Measurements from ENCODE around the gene ATP8A2.

The ATP8A2 gene

GRCh38 chr13:25847145-25847544 lies 475.4 kb downstream of the ATP8A2 start:
- no peak overlapping the region for H3K4me3 ChIP-seq (ENCODE audit: low read depth, low read length)
- H3K9ac ChIP-seq (ENCODE audit: low read depth, low read length): no peak overlapping the region
- peaks cover 35% of the 10 kb centered on the region for H3K4me1 ChIP-seq (ENCODE audit: control insufficient read depth, insufficient read depth, low read length)
- H3K27me3 ChIP-seq (ENCODE audit: control insufficient read depth, insufficient read depth, low read length): no peaks in the 10 kb centered on the region
- H3K9me3 ChIP-seq (ENCODE audit: control insufficient read depth, insufficient read depth, low read length): no peaks in the 10 kb centered on the region
- H3K27ac ChIP-seq (ENCODE audit: low read depth, low read length): no peak overlapping the region
- no peaks in the 10 kb centered on the region for H3K36me3 ChIP-seq (ENCODE audit: control insufficient read depth, insufficient read depth, low read length)

- H3K4me1 ChIP-seq (ENCODE audit: control insufficient read depth, insufficient read depth, low read length): peaks cover 35% of the 10 kb centered on the region
- no peaks in the 10 kb centered on the region for H3K9me3 ChIP-seq (ENCODE audit: control insufficient read depth, insufficient read depth, low read length)
- H3K9ac ChIP-seq (ENCODE audit: low read depth, low read length): no peak overlapping the region
- H3K4me3 ChIP-seq (ENCODE audit: low read depth, low read length): no peak overlapping the region
- no peaks in the 10 kb centered on the region for H3K36me3 ChIP-seq (ENCODE audit: control insufficient read depth, insufficient read depth, low read length)
- H3K27ac ChIP-seq (ENCODE audit: low read depth, low read length): no peak overlapping the region
- H3K27me3 ChIP-seq (ENCODE audit: control insufficient read depth, insufficient read depth, low read length): no peaks in the 10 kb centered on the region
These were observed 476.2 kb downstream of the ATP8A2 start for GRCh38 chr13:25847635-25848626.

GRCh38 chr13:25848812-25849745 lies 477.3 kb downstream of the ATP8A2 start:
- H3K36me3 ChIP-seq (ENCODE audit: control insufficient read depth, insufficient read depth, low read length): no peaks in the 10 kb centered on the region
- no peaks in the 10 kb centered on the region for H3K9me3 ChIP-seq (ENCODE audit: control insufficient read depth, insufficient read depth, low read length)
- H3K27ac ChIP-seq (ENCODE audit: low read depth, low read length): no peak overlapping the region
- no peak overlapping the region for H3K4me3 ChIP-seq (ENCODE audit: low read depth, low read length)
- H3K27me3 ChIP-seq (ENCODE audit: control insufficient read depth, insufficient read depth, low read length): no peaks in the 10 kb centered on the region
- H3K9ac ChIP-seq (ENCODE audit: low read depth, low read length): no peak overlapping the region
- H3K4me1 ChIP-seq (ENCODE audit: control insufficient read depth, insufficient read depth, low read length): peaks cover 35% of the 10 kb centered on the region

- Histone ChIP-seq H3K27me3 (ENCODE audit: control insufficient read depth, insufficient read depth, low read length) (no peaks in the 10 kb centered on the region), H3K4me3 (ENCODE audit: low read depth, low read length) (no peak overlapping the region), H3K27ac (ENCODE audit: low read depth, low read length) (no peak overlapping the region), H3K36me3 (ENCODE audit: control insufficient read depth, insufficient read depth, low read length) (no peaks in the 10 kb centered on the region), H3K4me1 (ENCODE audit: control insufficient read depth, insufficient read depth, low read length) (no peaks in the 10 kb centered on the region; the same call in 1 of the 2 replicates), H3K9ac (ENCODE audit: low read depth, low read length) (no peak overlapping the region), H3K9me3 (ENCODE audit: control insufficient read depth, insufficient read depth, low read length) (no peaks in the 10 kb centered on the region)
These were observed 486.1 kb downstream of the ATP8A2 start for GRCh38 chr13:25857830-25858229.

- Histone ChIP-seq H3K9ac (ENCODE audit: low read depth, low read length) (no peak overlapping the region), H3K4me3 (ENCODE audit: low read depth, low read length) (no peak overlapping the region), H3K27me3 (ENCODE audit: control insufficient read depth, insufficient read depth, low read length) (no peaks in the 10 kb centered on the region), H3K9me3 (ENCODE audit: control insufficient read depth, insufficient read depth, low read length) (no peaks in the 10 kb centered on the region), H3K27ac (ENCODE audit: low read depth, low read length) (no peak overlapping the region), H3K36me3 (ENCODE audit: control insufficient read depth, insufficient read depth, low read length) (no peaks in the 10 kb centered on the region), H3K4me1 (ENCODE audit: control insufficient read depth, insufficient read depth, low read length) (no peaks in the 10 kb centered on the region; the same call in 1 of the 2 replicates)
These were observed 487.8 kb downstream of the ATP8A2 start for GRCh38 chr13:25859528-25859927.

GRCh38 chr13:25860265-25860664 lies 488.5 kb downstream of the ATP8A2 start:
- Histone ChIP-seq H3K36me3 (ENCODE audit: control insufficient read depth, insufficient read depth, low read length) (no peaks in the 10 kb centered on the region), H3K9ac (ENCODE audit: low read depth, low read length) (no peak overlapping the region), H3K4me1 (ENCODE audit: control insufficient read depth, insufficient read depth, low read length) (no peaks in the 10 kb centered on the region; the same call in 1 of the 2 replicates), H3K4me3 (ENCODE audit: low read depth, low read length) (no peak overlapping the region), H3K27me3 (ENCODE audit: control insufficient read depth, insufficient read depth, low read length) (no peaks in the 10 kb centered on the region), H3K27ac (ENCODE audit: low read depth, low read length) (no peak overlapping the region), H3K9me3 (ENCODE audit: control insufficient read depth, insufficient read depth, low read length) (no peaks in the 10 kb centered on the region)

- Histone ChIP-seq H3K9me3 (ENCODE audit: control insufficient read depth, insufficient read depth, low read length) (no peaks in the 10 kb centered on the region), H3K36me3 (ENCODE audit: control insufficient read depth, insufficient read depth, low read length) (no peaks in the 10 kb centered on the region), H3K27me3 (ENCODE audit: control insufficient read depth, insufficient read depth, low read length) (no peaks in the 10 kb centered on the region), H3K27ac (ENCODE audit: low read depth, low read length) (no peak overlapping the region), H3K4me1 (ENCODE audit: control insufficient read depth, insufficient read depth, low read length) (no peaks in the 10 kb centered on the region; the same call in 1 of the 2 replicates), H3K9ac (ENCODE audit: low read depth, low read length) (no peak overlapping the region), H3K4me3 (ENCODE audit: low read depth, low read length) (no peak overlapping the region)
These were observed 489.1 kb downstream of the ATP8A2 start for GRCh38 chr13:25860862-25861261.

GRCh38 chr13:25862156-25862555 lies 490.4 kb downstream of the ATP8A2 start:
- H3K27me3 ChIP-seq (ENCODE audit: control insufficient read depth, insufficient read depth, low read length): no peaks in the 10 kb centered on the region
- no peaks in the 10 kb centered on the region for H3K9me3 ChIP-seq (ENCODE audit: control insufficient read depth, insufficient read depth, low read length)
- no peak overlapping the region for H3K27ac ChIP-seq (ENCODE audit: low read depth, low read length)
- no peaks in the 10 kb centered on the region for H3K36me3 ChIP-seq (ENCODE audit: control insufficient read depth, insufficient read depth, low read length)
- H3K4me1 ChIP-seq (ENCODE audit: control insufficient read depth, insufficient read depth, low read length): no peaks in the 10 kb centered on the region; the same call in 1 of the 2 replicates
- H3K4me3 ChIP-seq (ENCODE audit: low read depth, low read length): no peak overlapping the region
- H3K9ac ChIP-seq (ENCODE audit: low read depth, low read length): no peak overlapping the region

- no peak overlapping the region for H3K4me3 ChIP-seq (ENCODE audit: low read depth, low read length)
- H3K36me3 ChIP-seq (ENCODE audit: control insufficient read depth, insufficient read depth, low read length): no peaks in the 10 kb centered on the region
- H3K27me3 ChIP-seq (ENCODE audit: control insufficient read depth, insufficient read depth, low read length): no peaks in the 10 kb centered on the region
- no peaks in the 10 kb centered on the region for H3K9me3 ChIP-seq (ENCODE audit: control insufficient read depth, insufficient read depth, low read length)
- peaks cover 10% of the 10 kb centered on the region for H3K4me1 ChIP-seq (ENCODE audit: control insufficient read depth, insufficient read depth, low read length)
- H3K9ac ChIP-seq (ENCODE audit: low read depth, low read length): no peak overlapping the region
- no peak overlapping the region for H3K27ac ChIP-seq (ENCODE audit: low read depth, low read length)
These were observed 492.3 kb downstream of the ATP8A2 start for GRCh38 chr13:25864116-25864515.

GRCh38 chr13:25864936-25865335 lies 493.2 kb downstream of the ATP8A2 start:
- Histone ChIP-seq H3K4me1 (ENCODE audit: control insufficient read depth, insufficient read depth, low read length) (peaks cover 18% of the 10 kb centered on the region), H3K27ac (ENCODE audit: low read depth, low read length) (no peak overlapping the region), H3K4me3 (ENCODE audit: low read depth, low read length) (no peak overlapping the region), H3K9me3 (ENCODE audit: control insufficient read depth, insufficient read depth, low read length) (no peaks in the 10 kb centered on the region), H3K27me3 (ENCODE audit: control insufficient read depth, insufficient read depth, low read length) (no peaks in the 10 kb centered on the region), H3K9ac (ENCODE audit: low read depth, low read length) (no peak overlapping the region), H3K36me3 (ENCODE audit: control insufficient read depth, insufficient read depth, low read length) (no peaks in the 10 kb centered on the region)
